Measurements from ENCODE around the gene ERI3. TPM values are rescaled to one million over a fixed set of nuclear protein-coding genes. Genes with fewer than 3 reads are reported as not detected.

ERI3 gene
- total and polyA plus RNA-seq, 2 donors (not counting 3 experiments of a cell fraction or from before 2014, with no cell fraction given) = 45.3 to 94.0 TPM

DNA sequence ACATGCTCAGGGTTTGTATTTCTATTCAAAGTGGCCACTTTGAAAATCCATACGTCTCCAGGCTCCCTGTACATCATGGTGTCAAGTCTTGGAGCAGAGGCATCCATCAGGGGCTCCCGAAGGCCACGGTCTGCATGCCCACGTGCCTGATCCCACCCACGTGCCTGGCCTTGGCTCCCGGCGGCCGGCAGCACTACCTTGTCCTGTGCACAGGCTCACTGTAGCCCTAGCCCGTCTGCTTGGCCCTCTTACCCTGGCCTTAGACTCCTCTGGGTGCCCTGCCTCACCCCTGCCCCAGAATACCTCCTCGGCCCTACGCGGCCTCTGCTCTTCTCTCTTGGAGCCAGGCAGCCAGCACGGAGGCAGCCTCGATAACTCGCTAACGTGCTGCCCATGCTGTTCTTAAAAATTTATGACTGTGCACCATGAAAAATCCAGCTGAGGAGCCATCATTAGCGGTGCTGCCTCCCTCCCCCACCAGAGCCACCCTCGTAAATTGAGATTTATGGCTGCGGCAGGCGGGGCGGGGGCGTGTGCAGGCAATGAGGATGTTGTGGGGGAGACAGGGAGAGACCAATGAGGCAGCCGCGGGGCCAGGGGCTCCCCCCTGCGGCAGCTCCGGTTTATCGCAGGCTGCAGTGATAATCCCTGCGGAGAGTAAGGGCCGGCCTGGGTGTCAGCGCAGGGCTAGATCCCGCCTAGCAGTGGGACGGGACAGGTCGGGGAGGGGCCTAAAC lies 117.2 kb downstream of the ERI3 start:
- Histone ChIP-seq H3K4me3 (replicated peaks in 1 of 3; ENCODE audit: insufficient read depth in 1 of 3, low read depth in 1 of 3, low read length in 3 of 3) (no peak overlapping the region), H3K79me2 (ENCODE audit: control insufficient read depth, insufficient read depth, low read length) (no peaks in the 10 kb centered on the region), H3K4me1 (ENCODE audit: control insufficient read depth, extremely low read depth, insufficient read depth, low read length) (peaks cover 11% of the 10 kb centered on the region), H3K9me1 (replicated peaks; ENCODE audit: control insufficient read depth, extremely low read depth, insufficient read depth, low read length) (no peaks in the 10 kb centered on the region), H3K9ac (replicated peaks; ENCODE audit: extremely low read depth, insufficient read depth, low read length) (no peak overlapping the region), H3K27ac (ENCODE audit: insufficient read depth, low read depth, low read length) (no peak overlapping the region), H3K27me3 (ENCODE audit: control insufficient read depth in 2 of 2, insufficient read depth in 2 of 2, low read length in 2 of 2) (no peaks in the 10 kb centered on the region), H3K9me3 (replicated peaks; ENCODE audit: control insufficient read depth, insufficient read depth, low read length) (no peaks in the 10 kb centered on the region), H4K20me1 (replicated peaks; ENCODE audit: control insufficient read depth, extremely low read depth, insufficient read depth, low read length) (no peaks in the 10 kb centered on the region), H2AFZ (ENCODE audit: low read depth, low read length) (no peak overlapping the region), H3K4me2 (ENCODE audit: insufficient read depth, low read length) (no peak overlapping the region), H3K36me3 (ENCODE audit: control insufficient read depth in 2 of 2, extremely low read depth in 1 of 2, insufficient read depth in 2 of 2, low read length in 2 of 2) (no peaks in the 10 kb centered on the region)
- intact Hi-C loops (cut with micrococcal nuclease) (loop anchor here (2.0 kb wide), 1 partner anchor 21 kb away; no protein-coding TSS in a partner anchor), dilution Hi-C loops (cut with MboI; ENCODE audit: extremely low pct_ligation_motif_present, low sequenced_read_pairs) (no loop called here)
- FAIRE-seq (peak; percentile 77), DNase-seq (ENCODE audit: low read depth, low spot score) (peak; percentile 40)
- TF ChIP-seq, protein P1, sequence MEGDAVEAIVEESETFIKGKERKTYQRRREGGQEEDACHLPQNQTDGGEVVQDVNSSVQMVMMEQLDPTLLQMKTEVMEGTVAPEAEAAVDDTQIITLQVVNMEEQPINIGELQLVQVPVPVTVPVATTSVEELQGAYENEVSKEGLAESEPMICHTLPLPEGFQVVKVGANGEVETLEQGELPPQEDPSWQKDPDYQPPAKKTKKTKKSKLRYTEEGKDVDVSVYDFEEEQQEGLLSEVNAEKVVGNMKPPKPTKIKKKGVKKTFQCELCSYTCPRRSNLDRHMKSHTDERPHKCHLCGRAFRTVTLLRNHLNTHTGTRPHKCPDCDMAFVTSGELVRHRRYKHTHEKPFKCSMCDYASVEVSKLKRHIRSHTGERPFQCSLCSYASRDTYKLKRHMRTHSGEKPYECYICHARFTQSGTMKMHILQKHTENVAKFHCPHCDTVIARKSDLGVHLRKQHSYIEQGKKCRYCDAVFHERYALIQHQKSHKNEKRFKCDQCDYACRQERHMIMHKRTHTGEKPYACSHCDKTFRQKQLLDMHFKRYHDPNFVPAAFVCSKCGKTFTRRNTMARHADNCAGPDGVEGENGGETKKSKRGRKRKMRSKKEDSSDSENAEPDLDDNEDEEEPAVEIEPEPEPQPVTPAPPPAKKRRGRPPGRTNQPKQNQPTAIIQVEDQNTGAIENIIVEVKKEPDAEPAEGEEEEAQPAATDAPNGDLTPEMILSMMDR (IDR thresholded peaks at IDR 0.05; ENCODE audit: extremely low read depth in 1 of 2, insufficient read depth in 1 of 2, low read depth in 1 of 2, low read length in 2 of 2) = peak; percentile 59 to 75
- TF ChIP-seq GATA2 (IDR thresholded peaks at IDR 0.05; ENCODE audit: insufficient read depth, insufficient read length, low read depth, low read length) (no peak), POLR2AphosphoS5 (IDR thresholded peaks at IDR 0.05; ENCODE audit: insufficient read depth, low read depth, low read length) (no peak)
- BruUV-seq (replicated peaks) = no TSS peak
- CTCF ChIA-PET = interaction anchor here (0.6 to 4.3 kb wide), 11 partner anchors 8 to 253 kb away, joined by 3 to 39 read pairs (median 3); partner anchors contain the start of gene DMAP1
- POLR2A ChIA-PET = no interaction called here

All from endothelial cell of umbilical vein (primary cell).